ENCODE measurements around the gene KCNG2. TPM values are rescaled to one million over a fixed set of nuclear protein-coding genes. Genes with fewer than 3 reads are reported as not detected.

Gene KCNG2
- total RNA-seq, 2 experiments from 2014 or later, result not detected

GRCh38 chr18:79855147-79855933, 57.6 kb downstream of the KCNG2 start:
- H3K4me1 ChIP-seq (ENCODE audit: insufficient read depth, low read length, poor library complexity, severe bottlenecking), result no peaks in the 10 kb centered on the region
- H3K4me2 ChIP-seq (ENCODE audit: low read length), result no peak overlapping the region
- H4K20me1 ChIP-seq (ENCODE audit: insufficient read depth, low read length), result no peaks in the 10 kb centered on the region
- POLR2A ChIA-PET, result no interaction called here
- H3K36me3 ChIP-seq (ENCODE audit: insufficient read depth, low read length), result no peaks in the 10 kb centered on the region
- no TSS peak for BruUV-seq (replicated peaks)
- CTCF ChIA-PET (ENCODE audit: unreplicated experiment), result no interaction called here
- H3K9me3 ChIP-seq (ENCODE audit: low read length), result no peaks in the 10 kb centered on the region
- no peak overlapping the region for H3K27ac ChIP-seq (ENCODE audit: low read depth, low read length, poor library complexity, severe bottlenecking)
- TF ChIP-seq CTCF (conservative IDR thresholded peaks at IDR 0.05; ENCODE audit: low read length), result no peak
- TF ChIP-seq EZH2phosphoT487 (IDR thresholded peaks at IDR 0.05; ENCODE audit: borderline replicate concordance, low read depth, low read length), result no peak
- H3K9me2 ChIP-seq (ENCODE audit: insufficient read depth, low read length), result no peaks in the 10 kb centered on the region
- no peak overlapping the region for H3K4me3 ChIP-seq (ENCODE audit: low read depth, low read length, poor library complexity, severe bottlenecking)
- peak; percentile 4 for DNase-seq (ENCODE audit: low spot score)
- H3K79me2 ChIP-seq (ENCODE audit: insufficient read depth, low read depth, low read length), result no peaks in the 10 kb centered on the region
- no peak overlapping the region for H2AFZ ChIP-seq (ENCODE audit: low read length)
- intact Hi-C loops (cut with micrococcal nuclease; ENCODE audit: unreplicated experiment), result no loop called here

- Histone ChIP-seq H3K4me2 (ENCODE audit: low read length) (no peak overlapping the region), H3K36me3 (ENCODE audit: insufficient read depth, low read length) (no peaks in the 10 kb centered on the region), H3K9me2 (ENCODE audit: insufficient read depth, low read length) (no peaks in the 10 kb centered on the region), H2AFZ (ENCODE audit: low read length) (no peak overlapping the region), H3K9me3 (ENCODE audit: low read length) (no peaks in the 10 kb centered on the region), H3K4me3 (ENCODE audit: low read depth, low read length, poor library complexity, severe bottlenecking) (no peak overlapping the region), H3K27ac (ENCODE audit: low read depth, low read length, poor library complexity, severe bottlenecking) (no peak overlapping the region), H3K4me1 (ENCODE audit: insufficient read depth, low read length, poor library complexity, severe bottlenecking) (no peaks in the 10 kb centered on the region), H3K79me2 (ENCODE audit: insufficient read depth, low read depth, low read length) (no peaks in the 10 kb centered on the region), H4K20me1 (ENCODE audit: insufficient read depth, low read length) (no peaks in the 10 kb centered on the region)
- intact Hi-C loops (cut with micrococcal nuclease; ENCODE audit: unreplicated experiment), result no loop called here
- CTCF ChIA-PET (ENCODE audit: unreplicated experiment), result no interaction called here
- POLR2A ChIA-PET, result interaction anchor here (0.9 to 1.0 kb wide), 2 partner anchors 51 to 131 kb away, joined by 3 read pairs; no protein-coding TSS in a partner anchor
- peak; percentile 9 for DNase-seq (ENCODE audit: low spot score)
- no TSS peak for BruUV-seq (replicated peaks)
- TF ChIP-seq EZH2phosphoT487 (IDR thresholded peaks at IDR 0.05; ENCODE audit: borderline replicate concordance, low read depth, low read length) (no peak), CTCF (conservative IDR thresholded peaks at IDR 0.05; ENCODE audit: low read length) (no peak)
Observed at GRCh38 chr18:79856119-79857007, 58.6 kb downstream of the KCNG2 start.

All from OCI-LY7 (cell line).